ENCODE measurements around the gene BAIAP3. TPM values are rescaled to one million over a fixed set of nuclear protein-coding genes. Genes with fewer than 3 reads are reported as not detected.
A peak's percentile ranks its signal among the peaks of the same experiment; 100 is the strongest.

BAIAP3 gene
- total RNA-seq, 6 donors from 2014 or later, result 3.2 to 57.6 (median 11.5) TPM

DNA sequence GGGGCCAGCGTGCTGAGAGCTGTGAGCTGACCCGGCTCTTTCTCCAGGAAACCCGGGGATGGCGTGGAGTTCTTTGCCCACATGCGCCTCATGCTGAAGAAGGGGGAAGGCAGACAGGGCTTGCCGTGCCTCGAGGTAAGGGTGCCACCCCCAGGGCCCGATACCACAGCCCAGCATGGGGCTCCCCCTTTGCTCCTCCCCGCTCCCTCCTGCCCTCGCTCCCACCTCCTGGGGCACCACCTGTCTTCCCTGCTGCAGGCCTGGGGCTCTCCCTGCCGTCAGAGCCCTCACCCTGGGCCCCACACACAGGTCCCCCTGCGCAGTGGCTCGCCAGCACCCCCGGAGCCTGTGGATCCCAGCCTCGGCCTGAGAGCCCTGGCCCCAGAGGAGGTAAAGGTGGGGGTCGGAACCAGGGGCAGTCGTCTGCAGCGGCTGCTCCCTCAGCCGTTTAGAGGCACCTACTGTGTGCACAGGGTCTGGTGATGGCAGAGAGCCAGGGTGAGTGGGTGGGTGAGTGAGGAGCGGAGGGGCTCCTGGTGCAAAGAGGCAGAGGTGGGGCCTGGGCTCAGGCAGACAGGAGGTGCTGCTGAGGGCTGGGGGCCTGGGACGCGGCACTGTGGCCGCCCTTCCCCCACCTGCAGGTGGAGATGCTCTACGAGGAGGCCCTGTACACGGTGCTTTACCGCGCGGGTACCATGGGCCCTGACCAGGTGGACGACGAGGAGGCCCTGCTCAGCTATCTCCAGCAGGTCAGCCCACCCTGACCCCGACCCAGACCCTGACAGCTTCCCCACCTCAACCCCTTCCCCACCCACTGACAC, 5.6 kb downstream of the BAIAP3 start:
- Histone ChIP-seq H3K4me1 (peaks cover 13 to 32% (median 23%) of the 10 kb centered on the region in 4 donors), H3K9me3 (no peaks in the 10 kb centered on the region), H3K4me3 (no peak overlapping the region), H3K36me3 (no peaks in the 10 kb centered on the region), H3K27ac (no peak overlapping the region), H3K27me3 (peaks cover 0 to 19% (median 7%) of the 10 kb centered on the region in 4 donors)
- peak in 1 of 2 donors; percentile 67 for DNase-seq
- no peak for ATAC-seq (ENCODE audit: low FRiP score in 2 of 2)
- no peak for TF ChIP-seq EP300 (IDR thresholded peaks at IDR 0.05)
- TF ChIP-seq, protein P1, sequence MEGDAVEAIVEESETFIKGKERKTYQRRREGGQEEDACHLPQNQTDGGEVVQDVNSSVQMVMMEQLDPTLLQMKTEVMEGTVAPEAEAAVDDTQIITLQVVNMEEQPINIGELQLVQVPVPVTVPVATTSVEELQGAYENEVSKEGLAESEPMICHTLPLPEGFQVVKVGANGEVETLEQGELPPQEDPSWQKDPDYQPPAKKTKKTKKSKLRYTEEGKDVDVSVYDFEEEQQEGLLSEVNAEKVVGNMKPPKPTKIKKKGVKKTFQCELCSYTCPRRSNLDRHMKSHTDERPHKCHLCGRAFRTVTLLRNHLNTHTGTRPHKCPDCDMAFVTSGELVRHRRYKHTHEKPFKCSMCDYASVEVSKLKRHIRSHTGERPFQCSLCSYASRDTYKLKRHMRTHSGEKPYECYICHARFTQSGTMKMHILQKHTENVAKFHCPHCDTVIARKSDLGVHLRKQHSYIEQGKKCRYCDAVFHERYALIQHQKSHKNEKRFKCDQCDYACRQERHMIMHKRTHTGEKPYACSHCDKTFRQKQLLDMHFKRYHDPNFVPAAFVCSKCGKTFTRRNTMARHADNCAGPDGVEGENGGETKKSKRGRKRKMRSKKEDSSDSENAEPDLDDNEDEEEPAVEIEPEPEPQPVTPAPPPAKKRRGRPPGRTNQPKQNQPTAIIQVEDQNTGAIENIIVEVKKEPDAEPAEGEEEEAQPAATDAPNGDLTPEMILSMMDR (IDR thresholded peaks at IDR 0.05), result no peak
- TF ChIP-seq POLR2AphosphoS5 (IDR thresholded peaks at IDR 0.05), result no peak
- no peak for TF ChIP-seq POLR2A (IDR thresholded peaks at IDR 0.05)
- WGBS, 2 donors, result 75 to 78% methylated on average over 17 to 24 of the region's 31 CpGs

DNA sequence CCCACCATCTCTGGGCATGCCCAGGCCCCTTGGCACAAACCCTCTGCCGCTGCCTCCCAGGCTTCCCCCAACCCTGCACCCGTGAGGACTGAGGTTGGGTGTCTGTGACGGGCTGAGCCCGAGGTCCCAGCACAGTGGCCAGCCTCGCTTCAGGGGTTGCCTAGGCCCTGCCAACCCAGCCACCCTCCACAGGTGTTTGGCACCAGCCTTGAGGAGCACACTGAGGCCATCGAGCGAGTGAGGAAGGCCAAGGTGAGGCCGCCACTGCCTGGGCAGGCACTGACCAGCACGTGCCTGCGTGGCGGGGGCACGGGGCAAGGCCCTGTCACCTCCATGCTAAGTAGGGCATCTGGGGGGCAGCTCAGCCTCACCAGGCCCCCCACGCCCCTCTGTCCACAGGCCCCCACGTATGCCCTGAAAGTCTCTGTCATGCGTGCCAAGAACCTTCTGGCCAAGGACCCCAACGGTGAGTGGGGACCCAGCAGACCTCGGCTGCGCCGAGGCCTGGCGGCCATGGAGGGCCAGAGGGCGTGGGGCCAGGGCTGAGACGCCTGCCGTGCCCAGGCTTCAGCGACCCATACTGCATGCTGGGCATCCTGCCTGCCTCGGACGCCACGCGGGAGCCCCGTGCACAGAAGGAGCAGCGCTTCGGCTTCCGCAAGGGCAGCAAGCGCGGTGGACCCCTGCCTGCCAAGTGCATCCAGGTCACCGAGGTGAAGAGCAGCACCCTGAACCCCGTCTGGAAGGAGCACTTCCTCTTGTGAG, 7.5 kb downstream of the BAIAP3 start:
- TF ChIP-seq, protein P1 (IDR thresholded peaks at IDR 0.05), result no peak
- TF ChIP-seq POLR2AphosphoS5 (IDR thresholded peaks at IDR 0.05) (no peak), POLR2A (IDR thresholded peaks at IDR 0.05) (no peak), EP300 (IDR thresholded peaks at IDR 0.05) (no peak)
- no peaks in the 10 kb centered on the region for H3K36me3 ChIP-seq
- ATAC-seq (ENCODE audit: low FRiP score in 2 of 2) (no peak), DNase-seq (peak in 1 of 2 donors; percentile 67)
- H3K4me3 ChIP-seq, result no peak overlapping the region
- H3K27ac ChIP-seq, result no peak overlapping the region
- H3K9me3 ChIP-seq, result no peaks in the 10 kb centered on the region
- H3K4me1 ChIP-seq, result peaks cover 9 to 23% (median 19%) of the 10 kb centered on the region in 4 donors
- H3K27me3 ChIP-seq, result peaks cover 0 to under 1% (median 0%) of the 10 kb centered on the region in 4 donors
- 85 to 90% methylated on average over 16 to 28 of the region's 36 CpGs for WGBS, 2 donors

DNA sequence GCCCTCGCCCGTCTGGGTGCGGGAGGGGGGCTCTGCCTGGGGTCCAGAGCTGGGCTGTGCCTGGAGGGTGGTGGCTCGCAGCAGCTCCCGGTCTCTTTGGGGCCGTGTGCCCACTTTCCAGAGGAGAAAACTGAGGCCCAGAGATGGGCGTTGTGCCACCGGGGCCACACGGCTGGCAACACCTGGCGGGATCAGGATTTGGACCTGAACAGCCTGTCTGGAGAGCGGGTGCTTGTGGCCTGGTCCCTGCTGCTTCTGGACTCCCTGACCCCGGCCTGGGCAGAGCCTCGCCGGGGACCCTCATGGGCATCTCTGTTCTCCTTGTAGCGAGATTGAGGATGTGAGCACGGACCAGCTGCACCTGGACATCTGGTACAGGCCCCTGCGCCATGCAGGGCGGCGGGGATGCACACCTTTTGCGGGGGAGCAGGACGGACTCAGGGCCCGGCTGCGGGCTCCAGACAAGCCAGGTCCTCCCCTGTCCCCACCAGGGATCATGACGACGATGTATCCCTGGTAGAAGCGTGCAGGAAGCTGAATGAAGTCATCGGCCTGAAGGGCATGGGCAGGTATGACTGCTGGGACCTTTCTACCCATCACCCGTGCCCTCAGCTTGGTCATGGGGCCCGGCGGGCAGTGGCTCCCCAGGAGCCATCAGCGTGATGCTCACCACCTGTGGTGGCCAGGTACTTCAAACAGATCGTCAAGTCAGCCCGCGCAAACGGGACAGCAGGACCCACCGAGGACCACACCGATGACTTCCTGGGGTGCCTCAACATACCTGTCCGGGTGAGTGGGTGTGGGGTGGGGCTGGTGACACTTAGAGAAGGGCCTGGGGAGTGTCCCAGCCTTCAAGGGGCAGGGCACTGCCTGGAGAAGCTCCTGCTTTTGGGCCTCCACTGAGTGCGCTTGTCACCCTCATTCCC, 8.3 kb downstream of the BAIAP3 start:
- Histone ChIP-seq H3K27ac (no peak overlapping the region), H3K36me3 (no peaks in the 10 kb centered on the region), H3K4me3 (no peak overlapping the region), H3K27me3 (no peaks in the 10 kb centered on the region), H3K4me1 (peaks cover 9 to 23% (median 19%) of the 10 kb centered on the region in 4 donors), H3K9me3 (no peaks in the 10 kb centered on the region)
- ATAC-seq (ENCODE audit: low FRiP score in 2 of 2) (no peak), DNase-seq (peak in 1 of 2 donors; percentile 83)
- TF ChIP-seq EP300 (IDR thresholded peaks at IDR 0.05) (no peak), POLR2AphosphoS5 (IDR thresholded peaks at IDR 0.05) (no peak), POLR2A (IDR thresholded peaks at IDR 0.05) (no peak)
- TF ChIP-seq, protein P1 (IDR thresholded peaks at IDR 0.05), result no peak
- WGBS, 2 donors, result 87 to 88% methylated on average over 3 to 28 of the region's 39 CpGs

DNA sequence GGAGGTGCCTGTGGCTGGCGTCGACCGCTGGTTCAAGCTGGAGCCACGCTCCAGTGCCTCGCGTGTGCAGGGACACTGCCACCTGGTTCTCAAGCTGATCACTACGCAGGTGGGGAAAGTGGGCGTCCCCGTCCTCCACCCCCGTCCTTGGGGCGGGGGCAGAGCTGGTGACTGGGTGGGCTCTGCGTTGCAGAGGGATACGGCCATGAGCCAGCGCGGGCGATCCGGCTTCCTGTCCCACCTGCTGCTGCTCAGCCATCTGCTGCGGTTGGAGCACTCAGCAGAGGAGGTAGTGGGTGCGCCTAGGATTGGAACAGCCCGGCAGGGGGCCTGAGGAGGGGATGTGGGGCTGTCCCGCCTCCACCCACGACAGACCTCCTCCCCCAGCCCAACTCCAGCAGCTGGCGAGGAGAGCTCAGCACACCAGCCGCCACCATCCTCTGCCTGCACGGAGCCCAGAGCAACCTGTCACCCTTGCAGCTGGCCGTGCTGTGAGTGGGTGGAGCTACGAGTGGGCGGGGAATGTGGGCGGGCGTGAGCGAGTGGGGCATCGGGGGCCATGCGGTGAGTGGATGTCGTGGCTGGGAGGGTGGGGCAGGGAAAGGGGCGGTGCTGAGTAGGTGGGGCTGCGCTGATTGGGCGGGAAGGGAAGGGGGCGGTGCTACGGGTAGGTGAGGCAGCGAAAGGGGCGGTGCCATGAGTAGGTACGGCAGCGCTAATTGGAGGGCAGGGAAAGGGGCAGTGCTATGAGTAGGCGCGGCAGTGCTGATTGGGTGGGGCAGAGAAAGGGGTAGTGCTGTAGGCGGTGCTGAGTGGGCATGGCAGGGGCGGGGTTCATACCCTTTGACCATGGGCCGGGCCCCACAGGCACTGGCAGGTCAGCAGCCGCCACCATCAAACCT, 9.3 kb downstream of the BAIAP3 start:
- DNase-seq (peak; percentile 96 to 98), ATAC-seq (ENCODE audit: low FRiP score in 2 of 2) (peak; percentile 92 to 97)
- 4 to 5% methylated on average over 24 to 46 of the region's 49 CpGs for WGBS, 2 donors
- no peak for TF ChIP-seq POLR2AphosphoS5 (IDR thresholded peaks at IDR 0.05)
- TF ChIP-seq, protein P1 (IDR thresholded peaks at IDR 0.05), result no peak
- TF ChIP-seq POLR2A (IDR thresholded peaks at IDR 0.05), result no peak
- no peak for TF ChIP-seq EP300 (IDR thresholded peaks at IDR 0.05)
- Histone ChIP-seq H3K27ac (peak overlapping the region in 1 of 4 donors; percentile 1), H3K4me1 (peaks cover 9 to 23% (median 19%) of the 10 kb centered on the region in 4 donors), H3K36me3 (peaks cover 0 to 4% (median 2%) of the 10 kb centered on the region in 4 donors), H3K9me3 (no peaks in the 10 kb centered on the region), H3K4me3 (peak overlapping the region in 3 of 4 donors; percentile 16 to 41 (median 33)), H3K27me3 (no peaks in the 10 kb centered on the region)
